NCI-H510A treated with DMSO at 0.1 percent for 48 hours (cell line): Measurements from ENCODE around the gene ITPKB.
"Not testable (repeated sequence)": the region's sequence is repeated elsewhere in the genome, so short reads cannot be mapped to it uniquely, and the experiment has no call there.

ENCODE experiments used
- DNase-seq: peaks from one replicate; lab custom pipeline; 2025; lab: John Stamatoyannopoulos, UW

ITPKB gene

GRCh38 chr1:226754793-226755533 lies 15.9 kb upstream of the ITPKB start:
- DNase-seq = no peak

GRCh38 chr1:226754097-226754496 lies 15.0 kb upstream of the ITPKB start:
- no peak for DNase-seq

GRCh38 chr1:226751703-226752102 lies 12.6 kb upstream of the ITPKB start:
- DNase-seq = no peak

GRCh38 chr1:226751214-226751613 lies 12.1 kb upstream of the ITPKB start:
- no peak for DNase-seq

- DNase-seq = no peak
Measured at GRCh38 chr1:226749467-226749866, 10.4 kb upstream of the ITPKB start.

- no peak for DNase-seq
Measured at GRCh38 chr1:226748306-226748705, 9.2 kb upstream of the ITPKB start.

GRCh38 chr1:226747519-226748263 lies 8.6 kb upstream of the ITPKB start:
- DNase-seq = not testable (repeated sequence)

GRCh38 chr1:226743259-226743658 lies 4.2 kb upstream of the ITPKB start:
- DNase-seq = no peak

- DNase-seq = peak; percentile 34
Measured at GRCh38 chr1:226741009-226741408, 1.9 kb upstream of the ITPKB start.

GRCh38 chr1:226739696-226740065 lies 599 bp upstream of the ITPKB start:
- DNase-seq = no peak

GRCh38 chr1:226738421-226738994 lies 574 bp downstream of the ITPKB start:
- peak; percentile 64 for DNase-seq

GRCh38 chr1:226737819-226738420 lies 1.2 kb downstream of the ITPKB start:
- peak; percentile 51 for DNase-seq

GRCh38 chr1:226736908-226737818 lies 1.9 kb downstream of the ITPKB start:
- DNase-seq = peak; percentile 39

GRCh38 chr1:226736001-226736907 lies 2.8 kb downstream of the ITPKB start:
- DNase-seq = no peak

- DNase-seq = no peak
Measured at GRCh38 chr1:226735576-226735975, 3.5 kb downstream of the ITPKB start.

- DNase-seq = no peak
Measured at GRCh38 chr1:226734611-226735153, 4.4 kb downstream of the ITPKB start.

GRCh38 chr1:226733876-226734275 lies 5.2 kb downstream of the ITPKB start:
- no peak for DNase-seq

- no peak for DNase-seq
Measured at GRCh38 chr1:226733304-226733703, 5.8 kb downstream of the ITPKB start.

GRCh38 chr1:226732856-226733291 lies 6.2 kb downstream of the ITPKB start:
- DNase-seq = no peak

- no peak for DNase-seq
Measured at GRCh38 chr1:226731257-226731893, 7.7 kb downstream of the ITPKB start.
